Sigmoid colon (tissue), 3 donors: ENCODE measurements around the gene RHOH.

ENCODE experiments used
- CTCF ChIP-seq, 4 experiments: fragments of 450-650 bp in 3 of 4; fragments of 200-600 bp in 1 of 4; IDR thresholded peaks; one replicate each; pipeline ENCODE4 v1.5.1; 2016 to 2019; ENCODE audit warnings: antibody characterized with exemption in 4 of 4, mild to moderate bottlenecking in 3 of 4, moderate library complexity in 2 of 4
- POLR2A ChIP-seq, 2 donors: fragments of 450-650 bp; IDR thresholded peaks; one replicate each; pipeline ENCODE4 v1.6.1; 2016; ENCODE audit warnings: antibody characterized with exemption in 2 of 2, mild to moderate bottlenecking in 2 of 2, moderate library complexity in 2 of 2

GRCh38 chr4:40149960-40150385, 46.9 kb upstream of the RHOH start:
- TF ChIP-seq CTCF (IDR thresholded peaks at IDR 0.05): peak in 3 of 4 experiments; percentile 72 to 81 (median 80)
- no peak for TF ChIP-seq POLR2A (IDR thresholded peaks at IDR 0.05)
